K562 (cell line): ENCODE data around the gene LRP1. TPM values are rescaled to one million over a fixed set of nuclear protein-coding genes. Genes with fewer than 3 reads are reported as not detected.

Experiments
- ARID1B ChIP-seq: fragments of 450-650 bp; IDR thresholded peaks from 2 replicates; pipeline ENCODE4 v1.6.1; 2016; ENCODE audit warnings: antibody characterized with exemption, mild to moderate bottlenecking, inconsistent platforms
- BRF2 ChIP-seq: IDR thresholded peaks from 3 replicates; pipeline ENCODE4 v1.6.1; 2011; ENCODE audit warnings: borderline replicate concordance, mild to moderate bottlenecking; ENCODE audit not compliant: insufficient read length, insufficient read depth
- CREM ChIP-seq: IDR thresholded peaks from 2 replicates; pipeline ENCODE4 v1.6.1; 2014; ENCODE audit warnings: antibody characterized with exemption, low read depth
- E2F3 ChIP-seq: fragments of 250-450 bp; sonication (Bioruptor Pico); IDR thresholded peaks from 2 replicates; pipeline ENCODE4 v1.4.0; 2020; ENCODE audit warnings: mild to moderate bottlenecking
- ERF ChIP-seq: fragments of 450-650 bp; formaldehyde crosslinking; IDR thresholded peaks from 2 replicates; pipeline ENCODE4 v1.4.0; 2020; ENCODE audit warnings: mild to moderate bottlenecking, mixed read lengths
- ETS1 ChIP-seq: conservative IDR thresholded peaks from 2 replicates; pipeline ENCODE4 v1.6.1; 2011; ENCODE audit warnings: low read depth, mild to moderate bottlenecking, low read length; ENCODE audit not compliant: control insufficient read depth
- GATAD2B ChIP-seq: fragments of 450-650 bp; IDR thresholded peaks from 2 replicates; pipeline ENCODE4 v1.6.1; 2017; ENCODE audit warnings: mild to moderate bottlenecking, borderline replicate concordance
- HMGN3 ChIP-seq: IDR thresholded peaks from 2 replicates; pipeline ENCODE4 v1.6.1; 2011; ENCODE audit warnings: borderline replicate concordance, low read depth, mild to moderate bottlenecking, mixed read lengths, low read length; ENCODE audit not compliant: insufficient read length; ENCODE audit errors: extremely low read depth
- MTA3 ChIP-seq: fragments of 450-650 bp; formaldehyde crosslinking; IDR thresholded peaks from 2 replicates; pipeline ENCODE4 v1.6.1; 2017; ENCODE audit warnings: mild to moderate bottlenecking, borderline replicate concordance
- POLR2AphosphoS5 ChIP-seq: IDR thresholded peaks from 2 replicates; pipeline ENCODE4 v1.6.1; 2011; ENCODE audit warnings: mild to moderate bottlenecking, low read depth, low read length, moderate library complexity; ENCODE audit not compliant: control insufficient read depth, insufficient read depth
- POLR2B ChIP-seq: fragments of 450-650 bp; IDR thresholded peaks from 2 replicates; pipeline ENCODE4 v1.6.1; 2018; ENCODE audit warnings: low read depth; ENCODE audit not compliant: partially characterized antibody
- POLR2G ChIP-seq: fragments of 200-400 bp; formaldehyde crosslinking; IDR thresholded peaks from 2 replicates; pipeline ENCODE4 v1.6.1; 2017; ENCODE audit warnings: low read depth, mild to moderate bottlenecking, antibody characterized with exemption, low read length, moderate library complexity
- SMAD4 ChIP-seq: fragments of 250-450 bp; sonication (Bioruptor Pico); conservative IDR thresholded peaks from 2 replicates; pipeline ENCODE4 v1.8.0; 2021; ENCODE audit warnings: inconsistent platforms, mild to moderate bottlenecking, moderate library complexity
- SRSF7 ChIP-seq: fragments of 200-400 bp; formaldehyde crosslinking; optimal IDR thresholded peaks from 2 replicates; pipeline ENCODE3; 2017; ENCODE audit warnings: mild to moderate bottlenecking, low read depth, low read length
- XRCC4 ChIP-seq: IDR thresholded peaks from one replicate; pipeline ENCODE4 v1.6.1; 2011; ENCODE audit not compliant: insufficient read depth, insufficient read length; ENCODE audit errors: extremely low read depth
- ZBTB11 ChIP-seq, 3 experiments: fragments of 200-800 bp in 1 of 3; fragments of 250-450 bp in 1 of 3; fragments of 450-650 bp in 1 of 3; sonication (Bioruptor Pico) in 1 of 3; sonication (Bioruptor generic) in 1 of 3; formaldehyde crosslinking in 1 of 3; IDR thresholded peaks; 2 replicates each; pipeline versions ENCODE4 v1.6.1 to v1.8.0; 2016 to 2022; ENCODE audit warnings: mild to moderate bottlenecking in 2 of 3, missing genetic modification characterization in 2 of 3, missing compliant biosample characterization in 1 of 3, moderate library complexity in 1 of 3
- ZBTB2 ChIP-seq: fragments of 450-650 bp; IDR thresholded peaks from 2 replicates; pipeline ENCODE4 v1.6.1; 2016; ENCODE audit warnings: antibody characterized with exemption
- ZFP36 ChIP-seq: fragments of 150-350 bp; IDR thresholded peaks from 2 replicates; pipeline ENCODE4 v1.6.1; 2018; ENCODE audit warnings: low read length, low read depth; ENCODE audit not compliant: partially characterized antibody
- ZNF212 ChIP-seq: fragments of 450-650 bp; formaldehyde crosslinking; IDR thresholded peaks from 2 replicates; pipeline ENCODE4 v1.4.0; 2020; ENCODE audit warnings: mild to moderate bottlenecking
- polyA plus RNA-seq, 8 experiments: library from polyadenylated mRNA; depleted of rRNA in 4 of 8; stranded (reverse) in 5 of 8; unstranded in 3 of 8; fragments of >200 nt; fragmentation: Nextera tagmentation in 2 of 8; fragmentation: Illumina TruSeq in 1 of 8; extraction: Ambion mirVana in 2 of 8; extraction: Trizol in 1 of 8; gene quantifications; 2 replicates each; pipeline versions ENCODE4 v1.2.1 to v1.2.3, GENCODE V29; 2011 to 2014; ENCODE audit warnings: inconsistent platforms in 1 of 8, missing spikeins in 1 of 8
- total RNA-seq, 7 experiments: library from RNA; depleted of rRNA in 6 of 7; stranded (reverse); fragments of >200 nt in 6 of 7; fragmentation: Illumina TruSeq in 2 of 7; extraction: Trizol in 2 of 7; gene quantifications; 2 replicates each; pipeline versions ENCODE4 v1.2.1 to v1.2.3, GENCODE V29; 2011 to 2021; ENCODE audit warnings: low replicate concordance in 1 of 7

Gene LRP1
- total and polyA plus RNA-seq, 9 of the 15 experiments (the other 6 are each of a cell fraction or from before 2014, with no cell fraction given): 0.04 to 0.64 (median 0.19) TPM; not detected in 2

- TF ChIP-seq ERF: peak; percentile 85; the same call in 1 of the 2 replicates
- TF ChIP-seq POLR2B: peak; percentile 36
- 0 out of 2 replicates have a peak, but pooled peaks have one; percentile 19 for TF ChIP-seq ARID1B
- TF ChIP-seq ZBTB2: 0 out of 2 replicates have a peak, but pooled peaks have one; percentile 21
- peak; percentile 70 for TF ChIP-seq HMGN3
- TF ChIP-seq GATAD2B: 0 out of 2 replicates have a peak, but pooled peaks have one; percentile 23
- 0 out of 2 replicates have a peak, but pooled peaks have one; percentile 21 for TF ChIP-seq SMAD4 (CRISPR knock-in tag)
- TF ChIP-seq XRCC4: no peak
- peak; percentile 80 for TF ChIP-seq POLR2G
- TF ChIP-seq CREM: peak; percentile 20; the same call in 1 of the 2 replicates
- peak; percentile 31; the same call in 1 of the 2 replicates for TF ChIP-seq MTA3
- no peak for TF ChIP-seq BRF2
- TF ChIP-seq ZBTB11 (CRISPR knock-in tag; IDR thresholded peaks at IDR 0.05): 0 out of 6 replicates have a peak, but pooled peaks of 1 of the 3 experiments have one; percentile 11
- no peak for TF ChIP-seq SRSF7
- TF ChIP-seq ETS1: peak; percentile 30; the same call in 1 of the 2 replicates
- TF ChIP-seq ZFP36: peak; percentile 48
- TF ChIP-seq ZNF212: no peak
- TF ChIP-seq POLR2AphosphoS5: peak; percentile 29; the same call in 1 of the 2 replicates
- 0 out of 2 replicates have a peak, but pooled peaks have one; percentile 30 for TF ChIP-seq E2F3
Measured at GRCh38 chr12:57235017-57235727, 106.9 kb downstream of the LRP1 start (continued).
